GM12878 (cell line): ENCODE measurements around the gene ZBTB6. TPM values are rescaled to one million over a fixed set of nuclear protein-coding genes. Genes with fewer than 3 reads are reported as not detected.
A peak's percentile ranks its signal among the peaks of the same experiment; 100 is the strongest.
"Not testable (repeated sequence)": the region's sequence is repeated elsewhere in the genome, so short reads cannot be mapped to it uniquely, and the experiment has no call there.

Experiments
- ATAC-seq: fragments of 200-7000 bp; cut with Tn5 transposase; 3 replicates; pipeline ENCODE4 v1.9.1; 2020; ENCODE audit warnings: mild to moderate bottlenecking, moderate library complexity
- BruUV-seq: library from RNA; stranded (reverse); fragments of 400-500 nt; replicated peaks from 2 replicates; lab custom pipeline; 2021; lab: Mats Ljungman, UMichigan
- CTCF ChIA-PET: fragments of 300-600 bp; sonication (Branson Sonifier 250); formaldehyde crosslinking; extraction: SDS; loops from one replicate; lab custom pipeline; 2021; ENCODE audit warnings: inconsistent platforms; lab: Yijun Ruan, JAX
- POLR2A ChIA-PET: fragments of 350-600 bp; formaldehyde crosslinking; extraction: SDS; loops from one replicate; lab custom pipeline; 2021; ENCODE audit warnings: inconsistent platforms; lab: Charles Lee
- RAD21 ChIA-PET: fragments of 300-600 bp; sonication (Branson Sonifier 250); formaldehyde crosslinking; loops from one replicate; lab custom pipeline; 2023; ENCODE audit warnings: antibody characterized with exemption; ENCODE audit not compliant: unreplicated experiment; lab: Charles Lee
- SMC1A ChIA-PET: fragments of 300-600 bp; sonication (Branson Sonifier 250); formaldehyde crosslinking; loops from one replicate; lab custom pipeline; 2023; ENCODE audit not compliant: unreplicated experiment, uncharacterized antibody; lab: Charles Lee
- DNase-seq: peaks from one replicate; pipeline ENCODE4 v3.0.0-alpha.2; 2011; ENCODE audit warnings: low read depth, low spot score
- FAIRE-seq: peaks from 3 replicates; lab custom pipeline; 2011; peaks lifted over from hg19 to GRCh38; lab: Jason Lieb, UNC
- H2AFZ ChIP-seq: 2 replicates; pipeline ENCODE4 v1.6.0; 2011; ENCODE audit warnings: low read depth, low read length, control low read depth; ENCODE audit not compliant: control insufficient read depth
- H3K27ac ChIP-seq: 2 replicates; pipeline ENCODE4 v1.5.1; 2011; ENCODE audit warnings: control low read depth; ENCODE audit not compliant: control insufficient read depth, insufficient read depth
- H3K27me3 ChIP-seq, 2 experiments: replicated peaks in 1 of 2; 2 replicates each; pipeline versions ENCODE4 v1.6.0 to v1.6.1; 2011; ENCODE audit warnings: low read length in 1 of 2; ENCODE audit not compliant: control insufficient read depth in 2 of 2, insufficient read depth in 2 of 2
- H3K36me3 ChIP-seq, 2 experiments: 2 replicates each; pipeline ENCODE4 v1.5.1; 2011; ENCODE audit warnings: low read length in 1 of 2; ENCODE audit not compliant: control insufficient read depth in 2 of 2, insufficient read depth in 2 of 2
- H3K4me1 ChIP-seq: 2 replicates; pipeline ENCODE4 v1.6.1; 2011; ENCODE audit warnings: mild to moderate bottlenecking, low read length, moderate library complexity, mixed read lengths; ENCODE audit not compliant: control insufficient read depth, insufficient read depth
- H3K4me2 ChIP-seq: 2 replicates; pipeline ENCODE4 v1.6.0; 2011; ENCODE audit warnings: control low read depth; ENCODE audit not compliant: control insufficient read depth, insufficient read depth
- H3K4me3 ChIP-seq: fragments of 200-600 bp; sonication (generic); 2 replicates; pipeline ENCODE4 v1.5.1; 2016
- H3K79me2 ChIP-seq: 2 replicates; pipeline ENCODE4 v1.6.0; 2011; ENCODE audit warnings: low read length; ENCODE audit not compliant: control insufficient read depth, insufficient read depth
- H3K9ac ChIP-seq: 2 replicates; pipeline ENCODE4 v1.8.0; 2011; ENCODE audit warnings: low read length, control low read depth, mixed read lengths; ENCODE audit not compliant: control insufficient read depth, insufficient read depth
- H3K9me3 ChIP-seq: replicated peaks from 3 replicates; pipeline ENCODE4 v1.5.1; 2011; ENCODE audit warnings: mild to moderate bottlenecking, low read length; ENCODE audit not compliant: control insufficient read depth, insufficient read depth
- H4K20me1 ChIP-seq: 2 replicates; pipeline ENCODE4 v1.6.0; 2011; ENCODE audit not compliant: control insufficient read depth, insufficient read depth
- BRCA1 ChIP-seq: IDR thresholded peaks from 2 replicates; pipeline ENCODE4 v1.6.1; 2011; ENCODE audit warnings: low read depth, low read length, improper control_type of control experiment
- CREB1 ChIP-seq: IDR thresholded peaks from 2 replicates; pipeline ENCODE4 v1.6.1; 2012; ENCODE audit warnings: low read depth, mild to moderate bottlenecking, inconsistent platforms
- EZH2 ChIP-seq: IDR thresholded peaks from 2 replicates; pipeline ENCODE4 v1.6.1; 2012; ENCODE audit warnings: low read depth, mild to moderate bottlenecking, control low read depth, inconsistent platforms, low read length, borderline replicate concordance; ENCODE audit not compliant: control insufficient read depth
- WGBS: methylation state at CpG from one replicate; pipeline ENCODE4 v1.1.6; 2016; ENCODE audit warnings: low lambda C conversion rate; ENCODE audit not compliant: insufficient replicate concordance, insufficient coverage; ENCODE audit errors: missing lambda C conversion rate; 5-methylcytosine and 5-hydroxymethylcytosine counted together
- in situ Hi-C: fragments of 300-500 bp; cut with MboI; formaldehyde crosslinking; loops from 9 replicates; pipeline ENCODE4 v1.14.3; 2018; ENCODE audit warnings: mixed read lengths
- intact Hi-C: fragments of 100-400 bp; cut with micrococcal nuclease; formaldehyde crosslinking; loops from one replicate; pipeline ENCODE4 v1.14.2; 2022; ENCODE audit not compliant: unreplicated experiment
- polyA plus RNA-seq, 11 experiments: library from polyadenylated mRNA; depleted of rRNA in 4 of 11; unstranded in 6 of 11; stranded (reverse) in 5 of 11; fragments of >200 nt; fragmentation: Nextera tagmentation in 4 of 11; fragmentation: Illumina TruSeq in 1 of 11; extraction: Ambion mirVana in 4 of 11; extraction: Trizol in 1 of 11; gene quantifications; 1 replicate in 1 of 11; 2 replicates in 10 of 11; pipeline versions ENCODE4 v1.2.1 to v1.2.3, GENCODE V29; 2011 to 2016; ENCODE audit warnings: inconsistent platforms in 2 of 11, missing spikeins in 2 of 11, low read depth in 1 of 11
- total RNA-seq, 4 experiments: library from RNA; depleted of rRNA in 3 of 4; stranded (reverse); fragments of >200 nt in 3 of 4; fragmentation: Illumina TruSeq in 1 of 4; extraction: Trizol in 1 of 4; gene quantifications; 2 replicates each; pipeline versions ENCODE4 v1.2.1 to v1.2.3, GENCODE V29; 2013 to 2021
- TF ChIP-seq, protein P1 (sequence below): fragments of 450-650 bp; IDR thresholded peaks from 2 replicates; pipeline ENCODE4 v1.6.1; 2017; ENCODE audit warnings: mild to moderate bottlenecking, low read depth, inconsistent platforms; ENCODE audit not compliant: poor library complexity, severe bottlenecking
- TF ChIP-seq, protein P2 (sequence below), 3 experiments: IDR thresholded peaks in 2 of 3; conservative IDR thresholded peaks in 1 of 3; 2 replicates each; pipeline ENCODE4 v1.5.1; 2011; ENCODE audit warnings: low read depth in 3 of 3, low read length in 3 of 3, mild to moderate bottlenecking in 3 of 3, control low read depth in 2 of 3, moderate library complexity in 2 of 3, inconsistent platforms in 1 of 3, mixed read lengths in 1 of 3; ENCODE audit not compliant: control insufficient read depth in 2 of 3, insufficient read depth in 1 of 3; ENCODE audit errors: extremely low read depth in 1 of 3
- TF ChIP-seq, protein P3 (sequence below): fragments of 450-650 bp; IDR thresholded peaks from 2 replicates; pipeline ENCODE4 v1.6.1; 2017; ENCODE audit warnings: mild to moderate bottlenecking

ZBTB6 gene
- total and polyA plus RNA-seq, 10 of the 15 experiments (the other 5 are each of a cell fraction or from before 2014, with no cell fraction given): 1.7 to 11.5 (median 7.0) TPM

DNA sequence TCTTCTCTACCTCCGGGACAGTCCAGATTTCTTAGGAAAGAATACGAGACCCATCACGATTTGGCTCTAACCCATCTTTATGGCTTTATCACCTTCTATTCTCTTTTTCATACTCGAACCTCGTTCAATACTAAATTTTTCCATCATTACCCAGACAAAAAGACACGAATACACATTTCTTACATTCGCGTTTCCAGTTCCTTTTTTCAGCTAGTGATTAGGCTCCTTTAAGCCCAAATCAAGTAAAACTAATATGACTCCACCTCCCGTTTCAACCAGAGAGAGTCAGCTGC lies 506 bp downstream of the ZBTB6 start (continued):
- TF ChIP-seq, protein P1, sequence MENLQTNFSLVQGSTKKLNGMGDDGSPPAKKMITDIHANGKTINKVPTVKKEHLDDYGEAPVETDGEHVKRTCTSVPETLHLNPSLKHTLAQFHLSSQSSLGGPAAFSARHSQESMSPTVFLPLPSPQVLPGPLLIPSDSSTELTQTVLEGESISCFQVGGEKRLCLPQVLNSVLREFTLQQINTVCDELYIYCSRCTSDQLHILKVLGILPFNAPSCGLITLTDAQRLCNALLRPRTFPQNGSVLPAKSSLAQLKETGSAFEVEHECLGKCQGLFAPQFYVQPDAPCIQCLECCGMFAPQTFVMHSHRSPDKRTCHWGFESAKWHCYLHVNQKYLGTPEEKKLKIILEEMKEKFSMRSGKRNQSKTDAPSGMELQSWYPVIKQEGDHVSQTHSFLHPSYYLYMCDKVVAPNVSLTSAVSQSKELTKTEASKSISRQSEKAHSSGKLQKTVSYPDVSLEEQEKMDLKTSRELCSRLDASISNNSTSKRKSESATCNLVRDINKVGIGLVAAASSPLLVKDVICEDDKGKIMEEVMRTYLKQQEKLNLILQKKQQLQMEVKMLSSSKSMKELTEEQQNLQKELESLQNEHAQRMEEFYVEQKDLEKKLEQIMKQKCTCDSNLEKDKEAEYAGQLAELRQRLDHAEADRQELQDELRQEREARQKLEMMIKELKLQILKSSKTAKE: peak; percentile 30
- TF ChIP-seq BRCA1: peak; percentile 51; the same call in 1 of the 2 replicates
- TF ChIP-seq, protein P2, sequence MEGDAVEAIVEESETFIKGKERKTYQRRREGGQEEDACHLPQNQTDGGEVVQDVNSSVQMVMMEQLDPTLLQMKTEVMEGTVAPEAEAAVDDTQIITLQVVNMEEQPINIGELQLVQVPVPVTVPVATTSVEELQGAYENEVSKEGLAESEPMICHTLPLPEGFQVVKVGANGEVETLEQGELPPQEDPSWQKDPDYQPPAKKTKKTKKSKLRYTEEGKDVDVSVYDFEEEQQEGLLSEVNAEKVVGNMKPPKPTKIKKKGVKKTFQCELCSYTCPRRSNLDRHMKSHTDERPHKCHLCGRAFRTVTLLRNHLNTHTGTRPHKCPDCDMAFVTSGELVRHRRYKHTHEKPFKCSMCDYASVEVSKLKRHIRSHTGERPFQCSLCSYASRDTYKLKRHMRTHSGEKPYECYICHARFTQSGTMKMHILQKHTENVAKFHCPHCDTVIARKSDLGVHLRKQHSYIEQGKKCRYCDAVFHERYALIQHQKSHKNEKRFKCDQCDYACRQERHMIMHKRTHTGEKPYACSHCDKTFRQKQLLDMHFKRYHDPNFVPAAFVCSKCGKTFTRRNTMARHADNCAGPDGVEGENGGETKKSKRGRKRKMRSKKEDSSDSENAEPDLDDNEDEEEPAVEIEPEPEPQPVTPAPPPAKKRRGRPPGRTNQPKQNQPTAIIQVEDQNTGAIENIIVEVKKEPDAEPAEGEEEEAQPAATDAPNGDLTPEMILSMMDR (IDR thresholded peaks at IDR 0.05 in 2 of 3, conservative IDR thresholded peaks at IDR 0.05 in 1 of 3; ENCODE audit: control insufficient read depth in 2 of 3, extremely low read depth in 1 of 3, insufficient read depth in 1 of 3, low read depth in 3 of 3, low read length in 3 of 3): peak in 1 of 3 experiments; percentile 28; a peak in 1 of 6 replicates
- TF ChIP-seq EZH2: no peak
- TF ChIP-seq CREB1: peak; percentile 22; the same call in 1 of the 2 replicates

DNA sequence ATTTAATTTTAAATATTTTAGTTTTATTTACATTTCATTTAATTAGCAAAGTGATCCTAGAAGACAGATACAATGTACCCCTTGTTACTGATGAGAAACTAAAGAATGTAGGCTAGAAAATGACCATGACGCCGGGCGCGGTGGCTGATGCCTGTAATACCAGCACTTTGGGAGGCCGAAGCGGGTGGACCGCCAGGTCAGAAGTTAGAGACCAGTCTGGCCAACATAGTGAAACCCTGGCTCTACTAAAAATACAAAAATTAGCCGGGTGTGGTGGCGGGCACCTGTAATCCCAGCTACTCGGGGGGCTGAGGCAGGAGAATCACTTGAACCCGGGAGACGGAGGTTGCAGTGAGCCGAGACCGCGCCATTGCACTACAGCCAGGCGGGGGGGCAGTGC lies 7.0 kb downstream of the ZBTB6 start:
- ChIA-PET RAD21 (interaction anchor here (0.7 to 4.2 kb wide), 5 partner anchors 10 to 85 kb away, joined by 3 to 20 read pairs (median 4); partner anchors contain the start of gene RABGAP1), CTCF (interaction anchor here (1.5 kb wide), 1 partner anchor 25 kb away, joined by 6 read pairs; the partner anchor contains the start of gene ZBTB26)
- DNase-seq, H3K4me2 ChIP-seq, H4K20me1 ChIP-seq: not testable (repeated sequence)
- in situ Hi-C loops: loop anchor here (25.0 kb wide), 1 partner anchor 1956 kb away; the partner anchor contains the start of genes ARPC5L, RPL35 and WDR38
- TF ChIP-seq, protein P3, sequence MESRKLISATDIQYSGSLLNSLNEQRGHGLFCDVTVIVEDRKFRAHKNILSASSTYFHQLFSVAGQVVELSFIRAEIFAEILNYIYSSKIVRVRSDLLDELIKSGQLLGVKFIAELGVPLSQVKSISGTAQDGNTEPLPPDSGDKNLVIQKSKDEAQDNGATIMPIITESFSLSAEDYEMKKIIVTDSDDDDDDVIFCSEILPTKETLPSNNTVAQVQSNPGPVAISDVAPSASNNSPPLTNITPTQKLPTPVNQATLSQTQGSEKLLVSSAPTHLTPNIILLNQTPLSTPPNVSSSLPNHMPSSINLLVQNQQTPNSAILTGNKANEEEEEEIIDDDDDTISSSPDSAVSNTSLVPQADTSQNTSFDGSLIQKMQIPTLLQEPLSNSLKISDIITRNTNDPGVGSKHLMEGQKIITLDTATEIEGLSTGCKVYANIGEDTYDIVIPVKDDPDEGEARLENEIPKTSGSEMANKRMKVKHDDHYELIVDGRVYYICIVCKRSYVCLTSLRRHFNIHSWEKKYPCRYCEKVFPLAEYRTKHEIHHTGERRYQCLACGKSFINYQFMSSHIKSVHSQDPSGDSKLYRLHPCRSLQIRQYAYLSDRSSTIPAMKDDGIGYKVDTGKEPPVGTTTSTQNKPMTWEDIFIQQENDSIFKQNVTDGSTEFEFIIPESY: peak; percentile 62; the same call in 1 of the 2 replicates
- TF ChIP-seq, all 136 proteins: peak for 1; not testable (repeated sequence) for 135
- not testable (repeated sequence) for H3K27me3 ChIP-seq, H3K9ac ChIP-seq, H3K4me1 ChIP-seq, ATAC-seq, H2AFZ ChIP-seq, H3K9me3 ChIP-seq, FAIRE-seq, H3K4me3 ChIP-seq, BruUV-seq, H3K27ac ChIP-seq
- peaks cover 0 to 11% of the 10 kb centered on the region in 2 experiments; a peak in 3 of 4 replicates for H3K36me3 ChIP-seq
- ChIA-PET POLR2A (interaction anchor here (1.3 to 5.7 kb wide), 2 partner anchors 30 to 35 kb away, joined by 3 to 53 read pairs; partner anchors contain the start of gene RABGAP1), SMC1A (interaction anchor here (1.1 kb wide), 1 partner anchor 41 kb away, joined by 3 read pairs; no protein-coding TSS in a partner anchor)
- peaks cover 42% of the 10 kb centered on the region for H3K79me2 ChIP-seq
- WGBS: 98% methylated on average over 12 of the region's 16 CpGs
- intact Hi-C loops: loop anchor here (10.0 kb wide), 1 partner anchor 439 kb away; no protein-coding TSS in a partner anchor
